HG02798 (cell line): ENCODE results near the gene ESPN.
"Not testable (repeated sequence)": the region's sequence is repeated elsewhere in the genome, so short reads cannot be mapped to it uniquely, and the experiment has no call there.

Experiments used
- ATAC-seq: cut with Tn5 transposase; IDR thresholded peaks from one replicate; pipeline ENCODE4 v1.9.1; 2021; ENCODE audit warnings: mild to moderate bottlenecking; ENCODE audit not compliant: unreplicated experiment, poor library complexity

ESPN gene

DNA sequence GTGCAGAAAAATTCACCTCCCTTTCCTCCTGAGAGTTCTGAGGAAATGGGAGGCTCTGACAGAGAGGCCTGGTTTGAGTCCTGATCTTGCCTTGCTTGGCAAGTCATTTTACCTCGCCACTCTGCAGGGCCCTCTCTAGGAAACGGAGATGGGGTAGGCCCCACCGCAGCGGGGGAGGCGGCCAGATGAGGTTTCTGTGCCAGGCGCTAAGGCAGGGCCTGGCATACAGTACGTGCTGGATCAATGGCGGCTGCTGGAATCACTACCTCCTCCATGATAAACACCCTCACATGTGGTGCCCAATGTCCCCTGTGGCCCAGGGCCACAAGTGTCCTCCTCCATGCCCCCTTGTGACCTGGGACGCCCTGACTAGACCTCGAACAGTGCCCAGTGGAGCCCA is 67.4 kb downstream of the ESPN start:
- no peak for ATAC-seq

DNA sequence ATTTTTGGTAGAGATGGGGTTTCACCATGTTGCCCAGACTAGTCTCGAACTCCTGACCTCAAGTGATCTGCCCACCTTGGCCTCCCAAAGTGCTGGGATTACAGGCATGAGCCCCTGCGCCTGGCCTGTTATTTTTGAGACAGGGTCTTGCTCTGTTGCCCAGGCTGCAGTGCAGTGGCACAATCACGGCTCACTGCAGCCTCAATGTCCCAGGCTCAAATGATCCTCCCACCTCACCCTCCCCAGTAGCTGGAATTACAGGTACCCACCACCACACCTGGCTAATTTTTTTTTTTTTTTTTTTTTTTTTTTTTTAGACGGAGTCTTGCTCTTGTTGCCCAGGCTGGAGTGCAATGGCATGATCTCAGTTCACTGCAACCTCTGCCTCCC is 69.3 kb downstream of the ESPN start:
- ATAC-seq = not testable (repeated sequence)

DNA sequence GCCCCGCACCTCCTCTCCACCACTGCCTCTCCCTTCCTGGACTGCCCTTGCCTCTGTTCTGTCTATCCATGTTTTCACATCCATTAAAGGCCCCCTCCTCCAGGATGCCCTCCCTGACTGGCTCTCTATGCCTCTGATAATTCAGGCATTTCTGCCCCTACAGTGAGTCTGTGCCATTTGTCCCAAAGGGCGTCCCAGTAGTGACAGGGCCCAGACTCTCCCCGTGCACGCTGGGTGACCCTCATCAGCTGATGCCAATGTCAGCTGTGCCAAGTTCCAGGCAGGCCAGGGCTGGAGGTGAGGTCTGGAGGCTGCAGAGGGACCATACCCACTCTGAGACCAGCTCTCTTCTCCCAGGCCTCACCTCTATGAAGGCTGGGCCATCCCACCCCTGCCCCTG is 70.1 kb downstream of the ESPN start:
- no peak for ATAC-seq

- no peak for ATAC-seq
Observed at GRCh38 chr1:6495041-6495441, 70.5 kb downstream of the ESPN start.

- ATAC-seq = no peak
Observed at GRCh38 chr1:6495540-6496364, 71.2 kb downstream of the ESPN start.

GRCh38 chr1:6496365-6496721 is 71.8 kb downstream of the ESPN start:
- ATAC-seq = no peak

GRCh38 chr1:6496890-6497214 is 72.3 kb downstream of the ESPN start:
- no peak for ATAC-seq

DNA sequence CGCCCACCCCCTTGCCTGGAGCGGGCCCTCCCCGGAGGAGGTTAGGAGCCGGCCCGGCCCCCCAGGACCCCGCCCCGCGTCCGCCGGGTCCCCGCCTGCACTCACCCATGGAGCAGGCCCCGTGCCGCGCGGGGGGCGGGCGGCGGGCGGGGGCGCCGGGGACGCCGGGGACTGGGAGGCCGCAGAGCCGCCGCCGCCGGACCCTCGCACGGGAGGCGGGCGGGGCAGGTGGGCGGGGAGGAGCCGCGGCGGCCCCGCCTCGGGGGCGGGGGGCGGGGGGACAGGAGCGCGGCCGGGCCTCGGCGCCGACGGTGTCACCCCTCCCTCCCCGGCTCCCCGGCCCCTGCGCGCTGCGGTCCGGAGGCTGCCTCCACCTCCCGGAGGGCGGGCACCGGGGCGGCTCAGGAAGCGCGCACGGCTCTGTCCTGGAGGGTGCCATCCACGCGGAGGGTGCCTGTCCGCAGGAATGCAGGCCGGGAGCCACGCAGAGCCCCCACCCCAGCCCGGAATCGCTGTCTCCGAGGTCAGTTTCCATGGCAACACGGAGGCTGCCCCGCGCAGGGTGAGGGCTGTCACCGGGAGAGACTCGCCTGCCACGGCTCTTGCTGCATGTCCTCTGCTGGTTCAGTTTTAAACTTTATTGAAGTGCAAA is 72.8 kb downstream of the ESPN start:
- ATAC-seq = no peak

DNA sequence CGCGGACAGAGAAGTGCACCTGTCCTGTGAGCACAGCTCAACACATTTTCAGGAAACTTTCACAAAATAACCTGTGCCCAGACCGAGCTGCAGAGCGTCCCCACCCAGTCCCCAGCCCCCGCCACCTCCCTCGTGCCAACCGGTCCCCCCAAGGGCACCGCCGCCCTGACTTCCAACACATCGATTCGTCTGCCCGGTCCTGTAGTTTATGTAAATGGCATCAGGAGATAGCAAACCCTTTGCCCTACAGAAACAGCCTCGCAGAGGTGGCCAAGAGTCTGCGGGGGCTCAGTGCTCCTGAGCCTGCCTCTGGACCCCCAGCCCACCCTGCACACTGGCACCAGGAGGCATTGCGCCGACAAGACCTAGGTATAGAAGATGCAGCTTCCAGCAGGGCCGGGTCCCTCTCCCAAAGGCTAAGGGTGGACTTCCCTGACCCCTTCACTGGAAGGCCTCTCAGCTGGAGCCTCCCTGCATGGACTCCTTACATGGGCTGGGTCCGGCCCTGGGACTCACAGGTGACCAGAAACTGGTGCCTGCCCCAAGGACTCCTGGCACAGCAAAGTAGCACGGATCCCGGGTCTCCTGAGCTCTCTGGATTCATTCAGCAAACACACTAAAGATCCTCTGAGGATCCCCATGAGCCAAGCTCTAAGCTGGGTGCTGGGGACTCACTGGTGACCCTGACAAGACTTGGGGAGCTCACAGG is 73.4 kb downstream of the ESPN start:
- no peak for ATAC-seq

DNA sequence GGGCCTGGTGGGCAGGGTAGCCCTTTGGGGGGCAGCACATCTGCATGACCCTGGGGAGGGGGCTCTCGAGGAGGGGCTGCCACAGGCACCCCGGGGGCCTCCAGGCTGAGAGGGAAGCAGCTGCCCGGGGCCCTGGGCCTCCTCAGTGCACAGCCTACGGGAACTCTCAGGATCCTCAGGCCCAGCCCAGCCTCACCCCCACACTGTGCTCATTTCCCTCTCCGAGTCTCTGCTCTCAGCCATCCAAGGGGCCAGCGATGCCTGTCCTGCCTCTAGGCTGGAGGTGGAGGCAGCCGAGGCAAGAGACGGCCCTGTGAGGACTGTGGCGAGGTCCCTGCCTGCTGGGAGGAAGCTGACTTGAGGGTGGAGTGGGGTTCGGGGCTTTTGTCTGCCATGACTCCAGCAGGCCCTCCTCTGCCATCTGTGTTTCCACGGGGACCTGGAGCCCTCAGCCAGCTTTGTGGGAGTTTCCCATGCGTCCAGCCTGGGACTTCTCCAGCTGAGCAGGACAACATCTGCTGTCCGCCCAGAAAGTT is 74.1 kb downstream of the ESPN start:
- ATAC-seq = no peak

GRCh38 chr1:6499296-6499695 is 74.7 kb downstream of the ESPN start:
- no peak for ATAC-seq

DNA sequence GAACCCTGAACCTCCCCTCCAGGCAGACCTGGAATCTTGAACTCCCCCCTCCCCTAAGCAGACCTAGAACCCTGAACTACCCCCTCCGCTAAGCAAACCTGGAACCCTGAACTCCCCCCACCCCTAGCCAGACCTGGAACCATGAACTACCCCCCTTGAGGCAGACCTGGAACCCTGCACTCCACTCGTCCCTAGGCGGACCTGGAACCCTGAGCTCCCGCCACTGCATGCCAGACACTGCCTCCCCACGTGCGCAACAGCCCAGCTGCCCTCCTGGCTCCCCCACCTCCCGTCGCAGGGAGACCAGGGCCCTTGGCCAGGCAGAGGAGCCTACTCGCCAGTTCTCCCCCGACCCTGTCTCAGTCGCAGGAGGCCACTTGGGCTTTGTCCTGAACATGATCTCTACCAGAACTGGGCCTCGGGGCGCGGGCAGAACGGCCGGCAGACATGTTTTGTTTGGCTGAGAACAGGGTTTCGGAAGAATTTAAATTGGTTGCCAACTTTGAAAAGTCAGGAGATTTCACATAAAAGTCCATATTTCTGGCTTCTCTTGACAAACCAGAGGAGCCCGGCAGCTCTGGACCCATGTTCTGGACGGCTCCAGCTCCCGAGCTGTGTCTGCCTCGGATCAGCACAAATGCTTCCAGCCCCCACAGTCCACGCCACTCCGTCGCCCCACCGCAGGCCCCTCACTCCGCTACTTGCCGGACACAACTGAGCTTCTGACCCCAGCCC is 76.1 kb downstream of the ESPN start:
- no peak for ATAC-seq

- ATAC-seq = no peak
Observed at GRCh38 chr1:6501279-6501813, 76.8 kb downstream of the ESPN start.

GRCh38 chr1:6502000-6502891 is 77.7 kb downstream of the ESPN start:
- no peak for ATAC-seq

GRCh38 chr1:6503884-6504602 is 79.5 kb downstream of the ESPN start:
- no peak for ATAC-seq

DNA sequence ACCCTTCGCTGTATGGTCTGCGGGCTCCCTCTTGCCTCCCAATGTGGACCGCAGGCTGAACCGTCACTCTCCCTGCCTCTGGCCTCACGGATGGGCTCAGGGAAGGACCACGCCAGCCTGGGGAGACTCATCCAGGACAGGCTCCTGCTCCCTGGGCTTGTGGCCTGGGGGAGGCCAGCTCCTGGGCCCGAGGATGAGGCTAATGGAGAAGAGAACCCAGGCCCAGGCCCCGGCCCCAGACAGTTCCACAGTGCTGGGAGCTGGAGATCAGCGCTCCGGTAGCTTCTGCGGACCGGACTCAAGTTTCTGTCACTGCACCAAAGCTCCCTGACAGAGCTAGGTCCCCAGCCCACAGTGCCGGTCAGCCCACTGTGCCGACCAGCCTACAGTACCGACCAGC is 80.3 kb downstream of the ESPN start:
- no peak for ATAC-seq

DNA sequence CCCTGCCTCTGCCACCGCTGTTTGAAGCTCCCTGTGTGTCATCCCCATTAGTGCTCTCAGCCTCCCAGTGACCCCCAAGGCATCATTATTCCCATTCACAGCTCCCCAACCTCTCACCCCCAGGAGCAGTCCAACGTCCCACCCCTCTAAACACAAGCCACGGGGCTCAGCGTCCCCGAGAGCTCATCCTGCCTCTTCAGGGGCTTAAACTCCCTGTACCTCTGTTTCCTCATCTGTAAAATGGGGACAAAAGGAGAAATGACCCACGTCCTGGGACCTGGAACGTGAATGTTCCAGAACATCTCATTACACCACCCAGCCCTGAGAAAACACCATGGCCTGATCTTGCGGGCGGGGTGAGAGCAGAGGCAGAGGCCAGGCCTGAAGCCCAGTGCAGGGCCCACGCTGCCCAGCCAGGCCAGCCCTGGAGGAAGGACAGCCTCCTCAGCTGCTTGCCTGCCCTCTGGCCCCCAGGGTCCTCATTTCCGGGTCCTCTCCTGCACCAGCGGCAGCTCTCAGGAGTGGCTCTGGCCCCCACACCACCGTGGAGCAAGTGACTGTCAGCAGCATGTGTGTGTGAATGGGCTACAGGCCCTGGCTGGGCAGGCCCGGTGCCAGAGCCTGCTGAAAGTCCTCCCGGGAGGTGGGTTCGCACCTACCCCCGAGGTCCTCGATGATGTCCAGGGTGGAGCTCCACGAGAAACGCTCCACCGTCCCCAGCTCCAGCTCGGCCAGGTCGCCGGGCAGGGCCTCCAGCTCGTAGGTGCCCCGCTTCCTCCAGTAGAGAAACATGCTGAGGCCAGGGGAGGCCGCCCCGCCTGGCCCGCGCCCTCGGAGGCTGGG is 81.0 kb downstream of the ESPN start:
- ATAC-seq = no peak
